NB4 (cell line): ENCODE results near the gene VANGL2.

Experiments used
- CTCF ChIP-seq: IDR thresholded peaks from one replicate; pipeline ENCODE4 v1.5.1; 2012; ENCODE audit warnings: low read depth, low read length
- MYC ChIP-seq: IDR thresholded peaks from 2 replicates; pipeline ENCODE4 v1.6.1; 2011; ENCODE audit warnings: low read depth, low read length
- POLR2A ChIP-seq: IDR thresholded peaks from 2 replicates; pipeline ENCODE4 v1.6.1; 2011; ENCODE audit warnings: mild to moderate bottlenecking; ENCODE audit not compliant: insufficient read length; ENCODE audit errors: extremely low read depth
- TF ChIP-seq, protein P1 (sequence below): IDR thresholded peaks from 2 replicates; pipeline ENCODE4 v1.6.1; 2011; ENCODE audit warnings: low read depth, low read length

DNA sequence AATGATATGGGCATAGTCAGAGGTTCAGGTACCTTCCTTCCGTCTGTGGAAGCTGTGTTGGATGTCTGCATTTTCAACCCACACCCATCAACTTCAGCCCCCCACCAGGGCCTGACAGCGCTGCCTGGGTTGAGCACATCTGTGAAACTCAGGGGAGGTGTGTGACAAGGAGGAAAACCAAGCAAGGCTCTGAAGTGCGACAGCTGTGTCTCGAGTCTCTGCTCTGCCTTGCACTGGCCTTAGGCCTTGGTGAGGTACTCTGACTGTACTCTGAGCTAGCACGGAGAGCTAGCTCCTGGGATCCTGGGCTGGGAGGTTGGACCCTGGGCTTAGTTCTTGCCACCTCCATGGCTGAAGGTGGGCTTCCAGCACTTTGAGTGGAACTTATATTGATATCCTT is 9.1 kb downstream of the VANGL2 start:
- TF ChIP-seq CTCF (no peak), POLR2A (no peak), MYC (no peak)
- TF ChIP-seq, protein P1, sequence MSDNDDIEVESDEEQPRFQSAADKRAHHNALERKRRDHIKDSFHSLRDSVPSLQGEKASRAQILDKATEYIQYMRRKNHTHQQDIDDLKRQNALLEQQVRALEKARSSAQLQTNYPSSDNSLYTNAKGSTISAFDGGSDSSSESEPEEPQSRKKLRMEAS, result no peak
